ENCODE results near the gene PPRC1.

PPRC1 gene

DNA sequence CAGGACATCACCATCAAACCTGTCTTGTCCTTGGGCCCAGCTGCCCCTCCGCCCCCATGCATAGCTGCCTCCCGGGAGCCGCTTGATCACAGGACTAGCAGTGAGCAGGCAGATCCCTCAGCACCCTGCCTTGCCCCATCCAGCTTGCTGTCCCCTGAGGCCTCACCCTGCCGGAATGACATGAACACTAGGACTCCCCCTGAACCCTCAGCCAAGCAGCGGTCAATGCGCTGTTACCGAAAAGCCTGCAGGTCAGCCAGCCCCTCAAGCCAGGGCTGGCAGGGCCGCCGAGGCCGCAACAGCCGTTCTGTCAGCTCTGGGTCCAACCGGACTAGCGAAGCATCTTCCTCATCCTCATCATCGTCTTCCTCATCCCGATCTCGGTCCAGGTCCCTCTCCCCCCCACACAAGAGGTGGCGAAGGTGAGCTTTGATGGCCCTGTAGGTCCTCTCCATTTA lies 14.2 kb downstream of the PPRC1 start:
- no peak for DNase-seq (ENCODE audit: low spot score)

DNA sequence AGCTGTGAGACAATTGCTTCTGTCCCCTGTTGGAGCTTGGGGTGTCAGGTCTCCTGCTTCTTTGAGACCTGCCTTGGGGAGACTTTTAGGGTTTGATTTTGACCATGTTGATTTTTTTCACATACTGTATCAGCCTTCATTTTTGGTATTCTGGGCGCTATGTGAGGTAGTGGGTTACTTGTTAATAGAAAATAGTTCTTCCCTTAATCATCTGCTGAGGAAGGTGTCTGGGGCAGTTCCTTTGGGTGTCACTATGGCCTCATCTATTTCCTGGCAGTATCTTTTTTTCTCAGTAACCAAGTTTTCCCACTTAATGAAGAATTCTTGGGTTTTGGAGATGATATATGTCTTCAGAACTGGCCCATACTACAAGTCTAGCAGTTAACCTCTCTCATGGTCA lies 14.7 kb downstream of the PPRC1 start:
- no peak for DNase-seq (ENCODE audit: low spot score)

- DNase-seq (ENCODE audit: low spot score), result no peak
Measured at GRCh38 chr10:102148275-102148674, 15.4 kb downstream of the PPRC1 start.

DNA sequence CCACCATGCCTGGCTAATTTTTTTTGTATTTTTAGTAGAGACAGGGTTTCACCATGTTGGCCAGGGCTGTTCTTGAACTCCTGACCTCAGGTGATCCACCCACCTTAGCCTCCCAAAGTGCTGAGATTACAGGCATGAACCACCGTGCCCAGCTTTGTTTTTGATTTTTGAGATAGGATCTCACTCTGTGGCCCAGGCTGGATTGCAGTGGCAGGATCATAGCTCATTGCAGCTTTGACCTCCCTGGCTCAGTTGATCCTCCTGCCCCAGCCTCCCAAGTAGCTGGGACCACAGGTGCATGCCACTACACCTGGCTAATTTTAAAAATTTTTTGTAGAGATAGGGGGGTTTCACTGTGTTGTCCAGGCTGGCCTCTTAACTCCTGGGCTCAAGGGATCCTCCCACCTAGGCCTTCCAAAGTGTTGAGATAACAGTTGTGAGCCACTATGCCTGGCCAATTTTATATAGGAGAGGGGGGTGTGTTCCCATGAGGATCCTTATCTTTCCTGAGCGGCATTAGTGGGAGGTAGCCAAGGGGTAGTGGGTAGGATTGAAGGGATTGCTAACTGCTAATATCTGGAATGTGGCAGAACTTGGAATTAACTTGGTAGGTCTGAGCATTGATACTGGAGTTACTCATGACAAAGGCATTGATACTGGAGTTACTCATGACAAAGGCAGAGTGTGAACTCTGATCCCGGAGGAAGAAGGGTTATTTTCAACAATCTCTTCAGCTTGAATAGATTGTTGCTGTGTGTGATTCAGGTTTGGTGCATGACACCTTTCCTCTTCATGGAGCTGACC lies 18.3 kb downstream of the PPRC1 start:
- DNase-seq (ENCODE audit: low spot score), result no peak

- peak; percentile 79 for DNase-seq (ENCODE audit: low spot score)
Measured at GRCh38 chr10:102151774-102152544, 19.1 kb downstream of the PPRC1 start, which contains the start of gene NOLC1. Gene NOLC1 (plus strand): TSS chr10:102152389. CDS start chr10:102152411, 22 bp downstream.

- no peak for DNase-seq (ENCODE audit: low spot score)
Measured at GRCh38 chr10:102152545-102152890, 19.7 kb downstream of the PPRC1 start.

GRCh38 chr10:102153093-102153620 lies 20.3 kb downstream of the PPRC1 start:
- DNase-seq (ENCODE audit: low spot score), result no peak

DNA sequence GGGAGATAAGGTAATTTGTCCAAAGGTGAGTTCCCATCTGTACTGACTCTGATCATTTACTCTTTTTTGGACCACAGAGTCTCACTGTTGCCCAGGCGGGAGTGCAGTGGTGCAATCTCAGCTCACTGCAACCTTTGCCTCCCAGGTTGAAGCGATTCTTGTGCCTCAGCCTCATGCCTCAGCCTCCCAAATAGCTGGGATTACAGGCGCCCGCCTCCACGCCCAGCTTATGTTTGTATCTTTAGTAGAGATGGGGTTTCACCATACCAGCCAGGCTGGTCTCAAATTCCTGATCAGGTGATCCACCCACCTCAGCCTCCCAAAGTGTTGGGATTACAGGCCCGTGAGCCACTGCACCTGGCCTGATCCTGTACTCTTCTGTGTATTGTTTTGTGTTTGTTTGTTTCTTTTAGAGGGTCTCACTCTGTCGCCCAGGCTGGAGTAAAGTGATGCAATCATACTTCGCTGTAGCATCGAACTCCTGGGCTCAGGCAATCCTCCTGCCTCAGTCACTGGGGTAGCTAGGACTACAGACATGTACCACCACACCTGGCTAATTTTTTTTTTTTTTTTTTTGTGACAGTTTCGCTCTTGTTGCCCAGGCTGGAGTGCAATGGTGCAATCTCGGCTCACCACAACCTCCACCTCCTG lies 21.8 kb downstream of the PPRC1 start:
- no peak for DNase-seq (ENCODE audit: low spot score)

DNA sequence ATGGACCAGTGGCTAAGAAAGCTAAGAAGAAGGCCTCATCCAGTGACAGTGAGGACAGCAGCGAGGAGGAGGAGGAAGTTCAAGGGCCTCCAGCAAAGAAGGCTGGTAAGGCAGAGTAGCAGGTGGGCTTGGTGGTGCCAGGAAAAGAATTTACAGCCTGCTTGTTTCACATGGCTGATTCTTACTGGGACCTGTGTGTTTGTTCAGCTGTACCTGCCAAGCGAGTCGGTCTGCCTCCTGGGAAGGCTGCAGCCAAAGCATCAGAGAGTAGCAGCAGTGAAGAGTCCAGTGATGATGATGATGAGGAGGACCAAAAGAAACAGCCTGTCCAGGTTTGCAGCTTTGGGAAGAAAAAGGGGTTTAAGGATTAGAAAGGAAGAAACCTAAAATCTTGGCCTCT lies 24.4 kb downstream of the PPRC1 start:
- DNase-seq (ENCODE audit: low spot score), result no peak

DNA sequence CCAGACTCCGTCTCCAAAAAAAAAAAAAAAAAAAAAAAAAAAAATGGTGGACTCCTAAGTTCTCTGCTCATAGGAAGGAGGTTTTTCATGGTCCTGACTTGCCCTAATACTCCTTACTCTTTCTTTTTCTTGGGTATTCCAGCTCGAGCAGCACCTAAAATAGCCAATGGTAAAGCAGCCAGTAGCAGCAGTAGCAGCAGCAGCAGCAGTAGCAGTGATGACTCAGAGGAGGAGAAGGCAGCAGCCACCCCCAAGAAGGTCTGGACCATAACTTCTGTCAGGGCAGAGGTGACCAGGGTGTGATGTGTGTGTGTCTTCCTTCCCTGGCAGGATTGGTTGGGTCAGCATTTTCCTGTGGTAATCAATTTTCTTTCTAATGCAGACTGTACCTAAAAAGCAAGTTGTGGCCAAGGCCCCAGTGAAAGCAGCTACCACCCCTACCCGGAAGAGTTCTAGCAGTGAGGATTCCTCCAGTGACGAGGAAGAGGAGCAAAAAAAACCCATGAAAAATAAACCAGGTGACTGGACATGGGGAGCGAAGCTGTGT lies 26.3 kb downstream of the PPRC1 start:
- no peak for DNase-seq (ENCODE audit: low spot score)

DNA sequence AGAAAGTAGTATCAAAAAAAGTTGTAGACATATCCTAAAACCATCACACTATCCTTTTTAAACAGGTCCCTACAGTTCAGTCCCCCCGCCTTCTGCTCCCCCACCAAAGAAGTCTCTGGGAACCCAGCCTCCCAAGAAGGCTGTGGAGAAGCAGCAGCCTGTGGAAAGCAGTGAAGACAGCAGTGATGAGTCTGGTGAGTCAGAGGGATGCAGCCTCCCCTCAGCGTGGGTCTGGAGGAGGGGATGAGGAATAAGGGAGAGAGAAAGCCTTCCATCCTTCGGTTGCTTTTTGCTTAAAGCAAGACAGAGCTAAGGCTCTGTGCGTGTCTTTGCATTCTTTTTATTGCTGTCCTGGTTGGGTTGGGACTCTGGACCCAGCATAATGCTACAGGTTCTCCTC lies 27.0 kb downstream of the PPRC1 start:
- no peak for DNase-seq (ENCODE audit: low spot score)

- DNase-seq (ENCODE audit: low spot score), result no peak
Measured at GRCh38 chr10:102163342-102163989, 30.6 kb downstream of the PPRC1 start.

- no peak for DNase-seq (ENCODE audit: low spot score)
Measured at GRCh38 chr10:102167861-102168260, 35.0 kb downstream of the PPRC1 start.

DNA sequence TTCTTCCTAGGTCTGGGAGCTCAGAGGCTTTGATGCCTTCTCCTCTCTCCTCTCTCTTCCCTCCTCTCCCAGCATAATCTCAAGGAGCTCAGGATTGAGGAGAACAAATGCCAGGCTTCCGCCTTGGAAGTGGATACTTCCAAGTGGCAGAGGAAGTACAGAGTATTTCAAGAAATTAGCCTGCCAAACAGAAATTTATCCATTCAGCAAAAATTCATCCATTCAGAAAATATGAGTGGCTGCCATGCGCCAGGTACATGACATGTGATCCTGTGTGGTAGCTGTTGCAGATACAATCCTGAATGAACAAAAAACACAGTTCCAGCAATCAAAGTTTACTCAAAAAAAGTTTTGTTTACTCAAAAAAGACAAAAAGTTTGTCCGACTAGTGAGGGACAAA lies 37.8 kb downstream of the PPRC1 start:
- no peak for DNase-seq (ENCODE audit: low spot score)

DNA sequence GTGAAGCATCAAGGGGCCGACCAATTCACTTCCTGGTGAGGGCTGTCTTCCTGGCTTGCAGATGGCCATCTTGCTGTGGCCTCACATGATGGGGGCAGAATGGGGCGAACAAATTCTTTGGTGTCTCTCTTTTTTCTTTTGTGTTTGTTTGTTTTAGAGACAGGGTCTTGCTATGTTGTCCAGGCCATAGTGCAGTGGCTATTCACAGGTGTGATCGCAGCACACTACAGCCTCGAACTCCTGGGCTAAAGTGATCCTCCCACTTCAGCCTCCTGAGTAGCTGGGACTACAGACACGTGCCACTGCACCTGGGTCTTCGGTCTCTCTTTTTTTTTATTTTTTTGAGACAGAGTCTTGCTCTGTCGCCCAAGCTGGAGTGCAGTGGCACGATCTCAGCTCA lies 39.4 kb downstream of the PPRC1 start:
- DNase-seq (ENCODE audit: low spot score), result no peak

DNA sequence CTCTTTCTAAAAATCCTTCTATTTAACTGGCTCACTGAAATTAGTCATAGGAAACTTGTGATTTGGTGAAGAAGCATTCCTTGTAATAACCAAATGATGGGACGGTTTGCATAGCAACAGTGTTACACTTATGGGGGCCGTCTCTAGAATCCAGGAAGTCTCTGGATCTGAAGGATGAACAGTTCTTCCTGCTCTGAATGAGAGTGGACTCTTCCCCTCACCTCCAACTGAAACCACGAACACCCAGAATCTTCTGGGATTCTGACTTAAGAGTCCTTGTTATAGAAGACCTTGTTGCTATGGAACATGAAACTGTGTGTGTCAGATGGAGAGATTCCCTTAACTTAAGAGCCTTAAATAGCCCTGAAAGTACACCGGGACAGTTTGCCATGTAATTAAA lies 42.6 kb downstream of the PPRC1 start:
- no peak for DNase-seq (ENCODE audit: low spot score)

DNA sequence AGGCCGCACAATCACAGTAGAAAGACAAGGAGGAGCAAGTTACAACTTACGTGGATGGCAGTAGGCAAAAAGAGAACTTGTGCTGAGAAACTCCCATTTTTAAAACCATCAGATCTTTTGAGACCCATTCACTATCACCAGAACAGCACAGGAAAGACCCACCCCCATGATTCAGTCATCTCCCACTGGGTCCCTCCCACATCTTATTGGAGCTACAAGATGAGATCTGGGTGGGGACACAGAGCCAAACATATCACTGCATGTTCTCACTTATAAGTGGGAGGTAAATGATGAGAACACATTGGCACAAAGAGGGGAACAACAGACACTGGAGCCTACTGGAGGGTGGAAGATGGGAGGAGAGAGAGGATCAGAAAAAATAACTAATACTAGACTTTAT lies 51.8 kb downstream of the PPRC1 start:
- no peak for DNase-seq (ENCODE audit: low spot score)

DNA sequence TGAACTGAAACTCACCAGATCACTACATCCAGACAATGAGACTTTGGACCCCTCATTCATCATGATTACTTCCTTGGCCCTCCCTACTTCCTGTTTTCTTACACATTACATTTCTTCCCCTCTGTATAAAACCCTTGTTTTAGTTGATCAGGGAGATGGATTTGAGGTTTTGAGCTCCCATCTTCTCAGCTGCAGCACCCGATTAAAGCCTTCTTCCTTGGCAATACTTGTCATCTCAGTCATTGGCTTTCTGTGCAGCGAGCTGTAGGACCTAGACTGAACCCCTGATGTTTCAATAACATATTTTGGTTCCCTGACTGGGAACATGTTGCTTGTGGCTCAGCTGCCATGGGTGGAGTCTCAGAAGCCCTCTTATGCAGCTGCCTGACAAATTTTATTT lies 52.4 kb downstream of the PPRC1 start:
- no peak for DNase-seq (ENCODE audit: low spot score)

- no peak for DNase-seq (ENCODE audit: low spot score)
Measured at GRCh38 chr10:102185811-102186527, 53.1 kb downstream of the PPRC1 start.

GRCh38 chr10:102188298-102188940 lies 55.6 kb downstream of the PPRC1 start:
- DNase-seq (ENCODE audit: low spot score), result no peak
